GM12878 (cell line): ENCODE data around the gene ASIC2. TPM values are rescaled to one million over a fixed set of nuclear protein-coding genes. Genes with fewer than 3 reads are reported as not detected.

Experiments
- ATAC-seq: fragments of 200-7000 bp; cut with Tn5 transposase; 3 replicates; pipeline ENCODE4 v1.9.1; 2020; ENCODE audit warnings: mild to moderate bottlenecking, moderate library complexity
- BruUV-seq: library from RNA; stranded (reverse); fragments of 400-500 nt; replicated peaks from 2 replicates; lab custom pipeline; 2021; lab: Mats Ljungman, UMichigan
- CTCF ChIA-PET: fragments of 300-600 bp; sonication (Branson Sonifier 250); formaldehyde crosslinking; extraction: SDS; loops from one replicate; lab custom pipeline; 2021; ENCODE audit warnings: inconsistent platforms; lab: Yijun Ruan, JAX
- POLR2A ChIA-PET: fragments of 350-600 bp; formaldehyde crosslinking; extraction: SDS; loops from one replicate; lab custom pipeline; 2021; ENCODE audit warnings: inconsistent platforms; lab: Charles Lee
- RAD21 ChIA-PET: fragments of 300-600 bp; sonication (Branson Sonifier 250); formaldehyde crosslinking; loops from one replicate; lab custom pipeline; 2023; ENCODE audit warnings: antibody characterized with exemption; ENCODE audit not compliant: unreplicated experiment; lab: Charles Lee
- SMC1A ChIA-PET: fragments of 300-600 bp; sonication (Branson Sonifier 250); formaldehyde crosslinking; loops from one replicate; lab custom pipeline; 2023; ENCODE audit not compliant: unreplicated experiment, uncharacterized antibody; lab: Charles Lee
- DNase-seq: peaks from one replicate; pipeline ENCODE4 v3.0.0-alpha.2; 2011; ENCODE audit warnings: low read depth, low spot score
- FAIRE-seq: peaks from 3 replicates; lab custom pipeline; 2011; peaks lifted over from hg19 to GRCh38; lab: Jason Lieb, UNC
- H2AFZ ChIP-seq: 2 replicates; pipeline ENCODE4 v1.6.0; 2011; ENCODE audit warnings: low read depth, low read length, control low read depth; ENCODE audit not compliant: control insufficient read depth
- H3K27ac ChIP-seq: 2 replicates; pipeline ENCODE4 v1.5.1; 2011; ENCODE audit warnings: control low read depth; ENCODE audit not compliant: control insufficient read depth, insufficient read depth
- H3K27me3 ChIP-seq, 2 experiments: replicated peaks in 1 of 2; 2 replicates each; pipeline versions ENCODE4 v1.6.0 to v1.6.1; 2011; ENCODE audit warnings: low read length in 1 of 2; ENCODE audit not compliant: control insufficient read depth in 2 of 2, insufficient read depth in 2 of 2
- H3K36me3 ChIP-seq, 2 experiments: 2 replicates each; pipeline ENCODE4 v1.5.1; 2011; ENCODE audit warnings: low read length in 1 of 2; ENCODE audit not compliant: control insufficient read depth in 2 of 2, insufficient read depth in 2 of 2
- H3K4me1 ChIP-seq: 2 replicates; pipeline ENCODE4 v1.6.1; 2011; ENCODE audit warnings: mild to moderate bottlenecking, low read length, moderate library complexity, mixed read lengths; ENCODE audit not compliant: control insufficient read depth, insufficient read depth
- H3K4me2 ChIP-seq: 2 replicates; pipeline ENCODE4 v1.6.0; 2011; ENCODE audit warnings: control low read depth; ENCODE audit not compliant: control insufficient read depth, insufficient read depth
- H3K4me3 ChIP-seq: fragments of 200-600 bp; sonication (generic); 2 replicates; pipeline ENCODE4 v1.5.1; 2016
- H3K79me2 ChIP-seq: 2 replicates; pipeline ENCODE4 v1.6.0; 2011; ENCODE audit warnings: low read length; ENCODE audit not compliant: control insufficient read depth, insufficient read depth
- H3K9ac ChIP-seq: 2 replicates; pipeline ENCODE4 v1.8.0; 2011; ENCODE audit warnings: low read length, control low read depth, mixed read lengths; ENCODE audit not compliant: control insufficient read depth, insufficient read depth
- H3K9me3 ChIP-seq: replicated peaks from 3 replicates; pipeline ENCODE4 v1.5.1; 2011; ENCODE audit warnings: mild to moderate bottlenecking, low read length; ENCODE audit not compliant: control insufficient read depth, insufficient read depth
- H4K20me1 ChIP-seq: 2 replicates; pipeline ENCODE4 v1.6.0; 2011; ENCODE audit not compliant: control insufficient read depth, insufficient read depth
- ATF7 ChIP-seq: fragments of 450-650 bp; IDR thresholded peaks from 2 replicates; pipeline ENCODE4 v1.6.1; 2016; ENCODE audit warnings: low read depth, mild to moderate bottlenecking
- EED ChIP-seq: sonication (generic); IDR thresholded peaks from 2 replicates; pipeline ENCODE4 v1.6.1; 2016; ENCODE audit warnings: antibody characterized with exemption, low read depth
- GABPA ChIP-seq: IDR thresholded peaks from 2 replicates; pipeline ENCODE4 v1.6.1; 2014; ENCODE audit warnings: antibody characterized with exemption, low read depth, mild to moderate bottlenecking, inconsistent platforms
- GATAD2B ChIP-seq: fragments of 450-650 bp; conservative IDR thresholded peaks from 2 replicates; pipeline ENCODE4 v1.6.1; 2017; ENCODE audit warnings: low read depth, mild to moderate bottlenecking, moderate library complexity
- MTA2 ChIP-seq: fragments of 450-650 bp; IDR thresholded peaks from 2 replicates; pipeline ENCODE4 v1.6.1; 2016; ENCODE audit warnings: low read depth, mild to moderate bottlenecking, moderate library complexity
- STAT1 ChIP-seq: fragments of 450-650 bp; conservative IDR thresholded peaks from 2 replicates; pipeline ENCODE4 v1.6.1; 2014; ENCODE audit warnings: antibody characterized with exemption, mild to moderate bottlenecking
- SUPT20H ChIP-seq: IDR thresholded peaks from 2 replicates; pipeline ENCODE4 v1.6.1; 2011; ENCODE audit warnings: low read depth, mild to moderate bottlenecking, low read length, moderate library complexity, borderline replicate concordance; ENCODE audit not compliant: control insufficient read depth
- in situ Hi-C: fragments of 300-500 bp; cut with MboI; formaldehyde crosslinking; loops from 9 replicates; pipeline ENCODE4 v1.14.3; 2018; ENCODE audit warnings: mixed read lengths
- intact Hi-C: fragments of 100-400 bp; cut with micrococcal nuclease; formaldehyde crosslinking; loops from one replicate; pipeline ENCODE4 v1.14.2; 2022; ENCODE audit not compliant: unreplicated experiment
- polyA plus RNA-seq, 11 experiments: library from polyadenylated mRNA; depleted of rRNA in 4 of 11; unstranded in 6 of 11; stranded (reverse) in 5 of 11; fragments of >200 nt; fragmentation: Nextera tagmentation in 4 of 11; fragmentation: Illumina TruSeq in 1 of 11; extraction: Ambion mirVana in 4 of 11; extraction: Trizol in 1 of 11; gene quantifications; 1 replicate in 1 of 11; 2 replicates in 10 of 11; pipeline versions ENCODE4 v1.2.1 to v1.2.3, GENCODE V29; 2011 to 2016; ENCODE audit warnings: inconsistent platforms in 2 of 11, missing spikeins in 2 of 11, low read depth in 1 of 11
- total RNA-seq, 4 experiments: library from RNA; depleted of rRNA in 3 of 4; stranded (reverse); fragments of >200 nt in 3 of 4; fragmentation: Illumina TruSeq in 1 of 4; extraction: Trizol in 1 of 4; gene quantifications; 2 replicates each; pipeline versions ENCODE4 v1.2.1 to v1.2.3, GENCODE V29; 2013 to 2021
- TF ChIP-seq, protein P1 (sequence below): fragments of 450-650 bp; IDR thresholded peaks from 2 replicates; pipeline ENCODE4 v1.6.1; 2014; ENCODE audit warnings: mild to moderate bottlenecking
- TF ChIP-seq, protein P2 (sequence below): fragments of 150-350 bp; IDR thresholded peaks from 2 replicates; pipeline ENCODE4 v1.6.1; 2016; ENCODE audit warnings: low read depth, low read length
- TF ChIP-seq, protein P3 (sequence below): fragments of 450-650 bp; IDR thresholded peaks from 2 replicates; pipeline ENCODE4 v1.6.1; 2017; ENCODE audit warnings: antibody characterized with exemption, mild to moderate bottlenecking, moderate library complexity

The ASIC2 gene
- total and polyA plus RNA-seq, 10 of the 15 experiments (the other 5 are each of a cell fraction or from before 2014, with no cell fraction given) = not detected

DNA sequence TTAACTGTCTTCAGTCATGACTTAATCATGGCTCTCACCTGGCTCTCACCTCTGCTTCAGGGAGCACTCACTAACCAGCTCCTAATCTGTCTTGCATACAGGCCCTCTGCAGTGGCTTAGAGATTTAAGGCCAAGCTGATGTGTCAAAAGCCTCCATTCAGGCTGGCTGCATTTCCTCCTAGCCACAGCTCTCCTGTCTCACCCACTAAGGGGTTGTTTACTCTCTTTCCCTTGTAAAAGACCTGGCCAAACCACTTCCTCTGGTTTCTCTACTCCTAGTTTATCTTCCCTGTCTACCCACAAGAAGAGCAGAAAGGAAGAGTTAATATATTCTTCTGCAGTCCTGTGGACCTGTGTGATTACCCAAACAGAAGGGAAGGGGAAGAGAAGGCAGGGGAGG is 9.3 kb upstream of the ASIC2 start:
- POLR2A ChIA-PET = no interaction called here
- intact Hi-C loops (no loop called here), in situ Hi-C loops (no loop called here)
- RAD21 ChIA-PET = no interaction called here
- DNase-seq (no peak), FAIRE-seq (no peak), ATAC-seq (no peak)
- Histone ChIP-seq H3K27ac (no peak overlapping the region), H4K20me1 (no peaks in the 10 kb centered on the region; the same call in 1 of the 2 replicates), H3K79me2 (no peaks in the 10 kb centered on the region), H3K4me2 (no peak overlapping the region), H3K9ac (no peak overlapping the region), H3K4me1 (no peaks in the 10 kb centered on the region), H3K36me3 (no peaks in the 10 kb centered on the region), H3K9me3 (no peaks in the 10 kb centered on the region), H3K4me3 (no peak overlapping the region), H2AFZ (no peak overlapping the region), H3K27me3 (no peaks in the 10 kb centered on the region; a peak in 2 of 4 replicates)
- no TSS peak for BruUV-seq
- no peak for TF ChIP-seq MTA2
- CTCF ChIA-PET = no interaction called here
- SMC1A ChIA-PET = no interaction called here

DNA sequence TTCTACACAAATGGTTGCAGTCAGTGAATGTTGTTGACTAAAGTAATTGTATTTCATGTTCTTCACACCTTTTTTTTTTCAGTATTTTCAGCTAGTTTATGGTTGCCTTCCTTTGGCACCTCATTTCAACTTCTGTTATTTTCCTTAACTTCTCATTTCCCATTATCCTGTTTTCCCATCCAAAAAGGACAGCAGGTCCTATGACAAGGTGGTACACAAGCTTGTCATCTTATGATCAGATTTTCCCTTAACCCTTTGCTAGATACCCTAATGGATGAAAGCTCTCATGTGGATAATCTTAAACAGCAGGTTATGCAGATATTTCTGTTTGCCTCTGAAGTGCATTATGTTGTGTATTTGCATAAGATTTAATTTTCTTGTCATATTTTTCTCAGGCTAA is 7.1 kb upstream of the ASIC2 start:
- in situ Hi-C loops (no loop called here), intact Hi-C loops (no loop called here)
- H3K4me1 ChIP-seq = no peaks in the 10 kb centered on the region
- H3K9me3 ChIP-seq = no peaks in the 10 kb centered on the region
- POLR2A ChIA-PET = no interaction called here
- DNase-seq (no peak), FAIRE-seq (no peak), ATAC-seq (no peak)
- H3K27me3 ChIP-seq = no peaks in the 10 kb centered on the region; a peak in 2 of 4 replicates
- H3K9ac ChIP-seq = no peak overlapping the region
- CTCF ChIA-PET = no interaction called here
- H3K27ac ChIP-seq = no peak overlapping the region
- SMC1A ChIA-PET = no interaction called here
- H2AFZ ChIP-seq = no peak overlapping the region
- H3K4me3 ChIP-seq = no peak overlapping the region
- H3K4me2 ChIP-seq = no peak overlapping the region
- RAD21 ChIA-PET = no interaction called here
- H3K79me2 ChIP-seq = no peaks in the 10 kb centered on the region
- no peaks in the 10 kb centered on the region for H3K36me3 ChIP-seq
- no peaks in the 10 kb centered on the region; the same call in 1 of the 2 replicates for H4K20me1 ChIP-seq
- BruUV-seq = no TSS peak
- TF ChIP-seq ATF7 (no peak), GABPA (no peak), EED (no peak), GATAD2B (no peak), STAT1 (no peak), SUPT20H (no peak)
- TF ChIP-seq, protein P1, sequence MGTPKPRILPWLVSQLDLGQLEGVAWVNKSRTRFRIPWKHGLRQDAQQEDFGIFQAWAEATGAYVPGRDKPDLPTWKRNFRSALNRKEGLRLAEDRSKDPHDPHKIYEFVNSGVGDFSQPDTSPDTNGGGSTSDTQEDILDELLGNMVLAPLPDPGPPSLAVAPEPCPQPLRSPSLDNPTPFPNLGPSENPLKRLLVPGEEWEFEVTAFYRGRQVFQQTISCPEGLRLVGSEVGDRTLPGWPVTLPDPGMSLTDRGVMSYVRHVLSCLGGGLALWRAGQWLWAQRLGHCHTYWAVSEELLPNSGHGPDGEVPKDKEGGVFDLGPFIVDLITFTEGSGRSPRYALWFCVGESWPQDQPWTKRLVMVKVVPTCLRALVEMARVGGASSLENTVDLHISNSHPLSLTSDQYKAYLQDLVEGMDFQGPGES = no peak
- TF ChIP-seq, protein P2, sequence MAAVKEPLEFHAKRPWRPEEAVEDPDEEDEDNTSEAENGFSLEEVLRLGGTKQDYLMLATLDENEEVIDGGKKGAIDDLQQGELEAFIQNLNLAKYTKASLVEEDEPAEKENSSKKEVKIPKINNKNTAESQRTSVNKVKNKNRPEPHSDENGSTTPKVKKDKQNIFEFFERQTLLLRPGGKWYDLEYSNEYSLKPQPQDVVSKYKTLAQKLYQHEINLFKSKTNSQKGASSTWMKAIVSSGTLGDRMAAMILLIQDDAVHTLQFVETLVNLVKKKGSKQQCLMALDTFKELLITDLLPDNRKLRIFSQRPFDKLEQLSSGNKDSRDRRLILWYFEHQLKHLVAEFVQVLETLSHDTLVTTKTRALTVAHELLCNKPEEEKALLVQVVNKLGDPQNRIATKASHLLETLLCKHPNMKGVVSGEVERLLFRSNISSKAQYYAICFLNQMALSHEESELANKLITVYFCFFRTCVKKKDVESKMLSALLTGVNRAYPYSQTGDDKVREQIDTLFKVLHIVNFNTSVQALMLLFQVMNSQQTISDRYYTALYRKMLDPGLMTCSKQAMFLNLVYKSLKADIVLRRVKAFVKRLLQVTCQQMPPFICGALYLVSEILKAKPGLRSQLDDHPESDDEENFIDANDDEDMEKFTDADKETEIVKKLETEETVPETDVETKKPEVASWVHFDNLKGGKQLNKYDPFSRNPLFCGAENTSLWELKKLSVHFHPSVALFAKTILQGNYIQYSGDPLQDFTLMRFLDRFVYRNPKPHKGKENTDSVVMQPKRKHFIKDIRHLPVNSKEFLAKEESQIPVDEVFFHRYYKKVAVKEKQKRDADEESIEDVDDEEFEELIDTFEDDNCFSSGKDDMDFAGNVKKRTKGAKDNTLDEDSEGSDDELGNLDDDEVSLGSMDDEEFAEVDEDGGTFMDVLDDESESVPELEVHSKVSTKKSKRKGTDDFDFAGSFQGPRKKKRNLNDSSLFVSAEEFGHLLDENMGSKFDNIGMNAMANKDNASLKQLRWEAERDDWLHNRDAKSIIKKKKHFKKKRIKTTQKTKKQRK = no peak
- TF ChIP-seq, protein P3, sequence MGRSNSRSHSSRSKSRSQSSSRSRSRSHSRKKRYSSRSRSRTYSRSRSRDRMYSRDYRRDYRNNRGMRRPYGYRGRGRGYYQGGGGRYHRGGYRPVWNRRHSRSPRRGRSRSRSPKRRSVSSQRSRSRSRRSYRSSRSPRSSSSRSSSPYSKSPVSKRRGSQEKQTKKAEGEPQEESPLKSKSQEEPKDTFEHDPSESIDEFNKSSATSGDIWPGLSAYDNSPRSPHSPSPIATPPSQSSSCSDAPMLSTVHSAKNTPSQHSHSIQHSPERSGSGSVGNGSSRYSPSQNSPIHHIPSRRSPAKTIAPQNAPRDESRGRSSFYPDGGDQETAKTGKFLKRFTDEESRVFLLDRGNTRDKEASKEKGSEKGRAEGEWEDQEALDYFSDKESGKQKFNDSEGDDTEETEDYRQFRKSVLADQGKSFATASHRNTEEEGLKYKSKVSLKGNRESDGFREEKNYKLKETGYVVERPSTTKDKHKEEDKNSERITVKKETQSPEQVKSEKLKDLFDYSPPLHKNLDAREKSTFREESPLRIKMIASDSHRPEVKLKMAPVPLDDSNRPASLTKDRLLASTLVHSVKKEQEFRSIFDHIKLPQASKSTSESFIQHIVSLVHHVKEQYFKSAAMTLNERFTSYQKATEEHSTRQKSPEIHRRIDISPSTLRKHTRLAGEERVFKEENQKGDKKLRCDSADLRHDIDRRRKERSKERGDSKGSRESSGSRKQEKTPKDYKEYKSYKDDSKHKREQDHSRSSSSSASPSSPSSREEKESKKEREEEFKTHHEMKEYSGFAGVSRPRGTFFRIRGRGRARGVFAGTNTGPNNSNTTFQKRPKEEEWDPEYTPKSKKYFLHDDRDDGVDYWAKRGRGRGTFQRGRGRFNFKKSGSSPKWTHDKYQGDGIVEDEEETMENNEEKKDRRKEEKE = no peak
